Activated CD4-positive, alpha-beta T cell treated with anti-CD3 and anti-CD28 coated beads, Interleukin-2, amount 50 U/mL, for 16 hours (primary cell): ENCODE data around the gene CLDN7.
A peak's percentile ranks its signal among the peaks of the same experiment; 100 is the strongest.

Experiments
- DNase-seq: peaks from one replicate; pipeline ENCODE4 v3.0.0-alpha.2; 2020

CLDN7 gene

DNA sequence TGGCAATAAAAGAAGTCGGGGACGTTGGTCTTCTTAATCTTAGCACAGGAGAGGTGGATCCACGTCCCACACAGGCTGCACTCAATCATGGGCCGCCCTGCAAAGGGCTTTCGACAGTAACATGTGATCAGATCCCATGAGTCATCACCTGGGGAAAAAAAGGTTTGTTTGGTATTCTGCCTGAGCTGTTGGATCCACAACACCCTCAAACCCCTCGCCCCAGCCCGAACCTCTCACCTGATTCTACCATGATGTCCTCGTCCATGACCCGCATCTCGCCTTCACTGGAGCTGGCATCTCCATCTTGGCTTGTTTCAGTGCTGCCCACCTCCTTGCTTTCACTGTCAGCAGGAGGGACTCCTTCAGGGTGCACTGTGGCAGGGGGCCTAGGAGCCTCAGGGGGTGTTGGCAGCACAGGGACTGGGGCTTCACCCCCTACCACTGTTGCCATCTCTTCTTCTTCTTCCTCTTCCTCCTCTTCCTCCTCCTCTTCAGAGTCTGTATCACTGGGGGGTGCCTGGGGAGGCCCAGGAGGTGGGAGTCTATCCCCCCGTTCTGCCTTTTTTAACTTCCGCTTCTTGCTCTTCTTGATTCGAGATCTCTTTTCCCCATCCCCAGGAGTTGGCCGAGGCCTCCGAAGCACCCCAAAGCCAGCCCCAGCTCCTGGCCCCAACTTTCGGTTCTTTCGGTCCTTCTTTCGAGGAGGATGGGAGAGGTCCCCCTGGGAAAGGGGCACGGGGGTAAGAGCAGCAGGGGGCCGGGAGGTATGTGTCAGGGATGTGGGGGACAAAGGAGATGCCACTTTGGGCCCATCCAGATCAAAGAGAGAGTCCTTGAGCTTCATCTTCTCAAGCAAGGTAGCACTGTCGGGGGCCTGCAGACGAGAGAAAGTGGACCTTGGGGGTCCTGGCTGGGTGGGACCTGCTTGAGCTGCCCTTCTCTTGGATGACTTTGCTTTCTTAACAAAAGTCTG is 26.3 kb downstream of the CLDN7 start:
- DNase-seq: no peak

DNA sequence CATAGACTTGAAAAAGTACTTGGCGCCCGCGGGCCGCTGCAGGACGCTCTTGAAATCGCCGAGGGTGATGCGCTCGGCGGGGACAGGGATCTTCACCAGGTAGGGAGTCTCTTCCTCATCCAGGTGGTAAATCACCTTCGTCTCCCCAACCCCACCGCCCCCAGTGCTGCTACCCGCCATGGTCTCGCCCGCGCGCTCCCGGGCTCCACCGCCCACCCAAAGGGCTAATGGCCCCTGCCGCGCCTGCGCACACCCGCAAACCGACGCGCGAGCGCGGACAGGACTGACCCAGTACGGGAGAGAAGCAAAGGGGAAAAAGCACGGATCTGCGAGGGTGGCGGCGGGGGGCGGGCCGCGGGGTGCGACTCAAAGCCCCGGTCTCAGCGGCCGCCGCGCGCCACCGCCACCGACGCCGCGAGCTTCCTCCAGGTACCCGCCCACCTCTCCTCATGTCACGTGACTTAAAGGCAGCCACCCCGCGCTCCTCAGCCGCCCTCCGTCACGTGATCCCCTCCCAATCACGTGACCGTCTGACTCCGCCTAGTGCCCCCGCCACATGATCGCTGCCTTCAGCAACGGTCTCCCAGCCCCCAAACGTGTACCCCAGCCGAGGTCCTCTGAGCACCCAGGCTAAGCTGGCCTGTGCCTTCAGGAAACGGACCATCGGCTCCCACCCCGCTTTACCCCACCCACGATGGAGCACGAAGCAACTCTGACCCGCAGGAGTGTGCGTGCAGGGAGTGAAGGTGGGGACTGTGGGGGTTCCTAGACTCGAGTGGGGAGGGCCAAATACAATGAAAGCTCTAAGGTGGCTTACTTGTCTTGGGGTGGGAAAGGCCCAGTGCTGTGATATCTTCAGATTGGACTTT is 28.0 kb downstream of the CLDN7 start, which contains the start of gene DVL2:
DVL2 (minus strand) TSS at position 435 of the 869 bp plus-strand sequence; CDS start at position 180, 255 bp downstream.
- DNase-seq: peak; percentile 96

DNA sequence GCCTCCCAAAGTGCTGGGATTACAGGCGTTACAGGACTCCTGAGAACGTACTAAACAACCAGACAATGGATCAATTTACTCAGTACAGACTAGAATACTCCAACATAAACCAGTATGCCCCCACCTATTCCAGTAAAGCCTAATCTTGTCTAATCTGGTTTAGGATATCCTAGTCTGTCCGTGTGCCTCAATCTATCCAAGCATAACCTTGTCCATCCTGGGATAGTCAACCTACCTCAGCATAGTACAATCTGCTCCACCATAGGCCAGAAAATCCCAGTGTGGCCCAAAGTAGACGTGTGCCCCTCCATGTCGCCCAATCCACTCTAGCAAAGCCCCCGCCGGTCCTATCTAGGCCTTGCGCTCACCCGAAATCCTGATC is 28.6 kb downstream of the CLDN7 start:
- no peak for DNase-seq

DNA sequence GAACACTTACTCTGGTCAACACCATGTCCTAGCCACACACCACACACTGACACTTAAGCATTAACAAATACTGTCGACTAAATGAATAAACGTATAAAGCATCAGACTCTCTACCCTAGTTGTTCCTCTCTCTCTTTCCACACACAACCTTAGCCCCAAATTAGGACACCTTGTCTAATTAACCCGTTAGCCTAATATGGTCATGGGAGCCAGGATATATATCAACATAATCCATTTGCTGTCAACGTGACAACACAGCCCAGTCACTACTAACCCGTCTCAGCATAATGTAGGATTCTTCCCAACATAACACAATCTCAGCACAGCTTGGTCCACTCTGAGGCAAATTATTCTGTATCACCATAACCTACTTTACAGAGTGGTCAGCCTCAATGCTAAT is 30.2 kb downstream of the CLDN7 start:
- DNase-seq: no peak

DNA sequence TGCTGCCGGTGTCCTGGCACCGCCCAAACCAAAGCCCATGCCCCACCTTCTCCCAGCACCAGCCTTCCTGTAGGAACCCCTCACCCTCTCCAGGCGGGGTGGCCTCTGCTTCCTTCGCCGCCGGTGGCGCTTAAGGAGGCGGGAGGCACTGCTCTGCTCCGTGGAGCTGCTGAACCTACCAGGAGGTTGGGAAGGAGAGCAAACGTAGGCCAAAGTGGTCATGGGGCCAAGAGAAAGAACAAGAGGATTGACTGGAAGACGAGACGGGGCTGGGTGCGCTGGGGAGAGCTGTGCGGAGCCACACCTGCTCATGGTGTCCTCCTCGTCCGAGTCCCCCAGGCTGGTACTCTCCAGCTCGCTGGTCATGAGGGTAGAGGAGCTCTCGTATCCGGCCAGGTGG is 32.8 kb downstream of the CLDN7 start:
- DNase-seq: no peak

DNA sequence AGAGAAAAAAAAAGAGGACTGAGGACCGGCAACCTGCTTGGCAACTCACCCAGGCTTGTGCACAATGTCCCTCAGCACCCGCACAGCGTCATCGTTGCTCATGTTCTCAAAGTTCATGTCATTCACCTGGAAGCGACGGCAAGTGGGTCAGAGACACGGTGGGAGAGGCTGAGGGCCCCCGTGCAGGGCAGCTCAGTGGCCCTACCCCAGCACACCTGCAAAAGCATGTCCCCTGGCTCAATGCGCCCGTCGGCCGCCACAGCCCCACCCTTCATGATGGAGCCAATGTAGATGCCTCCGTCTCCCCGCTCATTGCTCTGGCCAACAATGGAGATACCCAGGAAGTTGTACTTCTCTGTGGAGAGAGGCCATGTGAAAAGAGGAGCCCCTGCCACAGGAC is 33.4 kb downstream of the CLDN7 start:
- no peak for DNase-seq

DNA sequence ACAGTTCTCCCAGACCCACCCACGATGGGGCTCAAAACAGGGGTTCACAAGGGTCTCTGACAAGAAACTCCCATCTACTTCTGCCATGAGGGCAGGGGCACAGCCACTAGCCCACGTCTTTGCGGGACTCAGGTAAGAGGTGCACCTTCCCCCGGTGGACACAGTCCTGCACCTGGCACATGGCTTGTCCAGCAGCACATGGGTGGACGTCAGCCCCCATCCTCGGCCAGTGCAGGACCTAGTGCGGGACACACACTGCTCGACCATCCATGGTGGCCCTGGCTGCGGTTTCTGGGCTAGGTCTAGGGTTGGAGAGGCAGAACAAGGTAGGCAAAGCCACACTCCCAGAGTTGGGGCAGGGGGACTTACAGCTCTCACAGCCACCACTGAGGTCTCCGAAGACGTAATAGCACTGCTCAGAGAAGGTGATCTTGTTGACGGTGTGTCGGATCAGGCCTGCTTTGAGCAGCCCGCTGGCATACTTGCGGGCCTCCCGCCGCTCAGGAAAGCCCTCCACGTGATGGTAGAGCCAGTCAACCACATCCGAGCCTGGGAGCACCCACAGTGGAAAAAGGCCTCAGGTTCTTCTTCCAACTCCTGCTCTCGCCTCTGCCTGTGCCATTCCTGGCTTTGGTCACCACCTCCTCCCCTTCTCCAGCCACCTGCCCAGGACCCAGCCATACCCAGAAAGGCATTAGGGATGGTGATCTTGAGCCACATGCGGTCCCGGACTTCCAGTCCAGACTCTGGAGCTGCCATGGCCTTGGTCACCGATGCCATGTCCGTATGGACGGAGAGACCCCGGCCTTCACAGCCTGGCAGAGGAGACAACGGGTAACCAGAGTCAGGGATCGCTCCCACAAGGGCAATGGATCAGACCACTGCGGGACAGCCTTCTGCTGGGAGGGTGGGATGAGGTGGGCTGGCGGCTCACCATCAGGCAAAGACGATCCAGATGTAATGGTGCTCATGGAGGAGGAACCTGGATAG is 35.3 kb downstream of the CLDN7 start:
- DNase-seq: no peak

DNA sequence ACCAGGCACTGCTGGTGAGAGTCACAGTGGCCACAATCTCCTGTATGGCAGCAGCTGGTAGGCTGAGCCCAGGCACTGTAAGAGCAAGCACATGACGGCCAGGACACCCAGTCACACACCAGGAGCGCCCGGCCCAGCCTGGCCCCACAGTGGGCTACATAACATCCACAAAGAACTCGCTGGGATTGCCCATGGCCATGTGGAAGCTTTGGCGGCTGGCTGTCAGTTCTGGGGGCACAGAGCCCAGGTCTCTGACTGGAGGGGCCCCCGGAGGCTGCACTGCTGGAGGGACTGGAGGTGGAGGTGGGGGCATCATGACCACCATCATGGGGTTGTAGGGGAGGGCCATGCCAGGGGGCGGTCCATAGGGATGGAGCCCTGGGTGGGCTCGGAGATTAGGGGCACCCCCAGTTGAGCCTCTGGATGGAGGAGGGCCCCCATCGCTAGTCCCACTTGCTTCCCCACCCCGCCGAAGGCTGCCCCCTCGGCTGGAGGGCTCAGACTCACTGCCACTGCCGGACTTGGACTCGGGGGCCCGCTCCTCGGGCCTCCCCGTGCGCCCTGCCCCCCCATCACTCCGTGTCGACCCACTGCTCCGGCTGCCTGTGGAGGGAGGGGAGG is 36.5 kb downstream of the CLDN7 start:
- no peak for DNase-seq

DNA sequence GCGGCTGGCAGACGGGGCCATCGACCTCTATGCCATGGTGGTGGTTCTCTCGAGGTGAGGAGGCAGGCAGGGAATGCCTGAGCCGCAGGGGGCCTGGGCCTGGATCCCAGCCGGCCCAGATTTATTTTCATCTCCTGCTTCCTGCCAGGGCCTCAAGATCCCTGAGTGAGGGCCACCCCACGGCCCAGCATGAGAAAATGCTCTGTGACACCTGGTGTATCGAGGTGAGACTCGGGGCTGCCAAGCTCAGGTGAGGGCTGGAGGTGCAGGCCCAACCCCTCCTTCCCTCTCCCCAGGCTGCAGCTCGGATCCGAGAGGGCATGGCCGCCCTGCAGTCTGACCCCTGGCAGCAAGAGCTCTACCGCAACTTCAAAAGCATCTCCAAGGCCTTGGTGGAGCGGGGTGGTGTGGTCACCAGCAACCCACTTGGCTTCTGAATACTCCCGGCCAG is 37.6 kb downstream of the CLDN7 start:
- no peak for DNase-seq

DNA sequence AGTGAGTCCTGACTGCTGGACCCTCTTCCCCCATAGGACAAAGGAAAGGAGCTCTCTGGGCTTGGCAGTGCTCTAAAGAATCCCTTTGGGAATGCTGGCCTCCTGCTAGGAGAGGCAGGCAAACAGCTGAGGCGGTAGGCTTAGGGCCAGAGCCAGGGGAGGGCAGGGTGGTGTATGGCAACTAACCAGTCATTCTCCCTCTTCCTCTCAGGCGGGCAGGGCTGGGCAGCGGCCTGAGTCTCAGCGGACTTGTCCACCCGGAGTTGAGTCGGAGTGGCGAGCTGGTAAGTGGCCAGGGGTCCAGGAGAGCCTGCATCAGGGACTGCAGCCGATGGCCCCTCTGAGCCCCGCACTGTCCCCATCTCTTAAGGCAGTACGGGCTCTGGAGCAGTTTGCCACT is 38.2 kb downstream of the CLDN7 start:
- DNase-seq: no peak

DNA sequence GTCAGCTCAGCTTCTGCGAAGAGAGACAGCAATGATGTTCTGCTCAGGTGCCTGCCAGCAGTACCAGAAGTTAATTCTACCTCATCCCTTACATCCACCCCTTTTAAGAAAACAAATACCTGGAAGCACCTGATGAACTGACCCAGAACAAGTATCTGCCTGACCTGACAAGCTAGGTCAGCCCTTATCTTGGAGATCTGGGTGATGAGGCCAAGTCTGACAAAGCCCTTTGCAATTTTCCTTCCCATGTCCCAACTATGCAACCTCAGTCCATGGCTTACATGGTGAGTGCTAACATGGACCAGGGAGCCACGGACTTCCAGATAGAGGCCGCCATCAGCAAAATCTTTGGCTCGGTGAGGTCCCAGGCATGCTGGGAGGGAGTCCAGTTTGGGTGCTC is 38.9 kb downstream of the CLDN7 start:
- DNase-seq: no peak

DNA sequence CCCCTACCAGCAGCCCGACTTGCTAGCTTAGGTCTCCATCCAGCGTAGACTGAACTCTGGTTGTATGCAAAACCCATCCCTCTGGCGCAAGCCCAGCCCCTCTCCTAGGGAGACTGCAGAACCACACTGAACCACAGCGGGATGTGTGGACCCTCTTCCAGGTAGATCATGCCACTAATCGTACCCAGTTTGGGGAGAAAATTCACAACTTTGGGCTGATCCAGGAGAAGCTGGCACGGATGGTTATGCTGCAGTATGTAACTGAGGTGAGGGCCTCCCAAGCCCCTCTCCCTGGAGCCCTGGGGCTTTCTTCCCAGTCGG is 39.3 kb downstream of the CLDN7 start:
- DNase-seq: no peak

DNA sequence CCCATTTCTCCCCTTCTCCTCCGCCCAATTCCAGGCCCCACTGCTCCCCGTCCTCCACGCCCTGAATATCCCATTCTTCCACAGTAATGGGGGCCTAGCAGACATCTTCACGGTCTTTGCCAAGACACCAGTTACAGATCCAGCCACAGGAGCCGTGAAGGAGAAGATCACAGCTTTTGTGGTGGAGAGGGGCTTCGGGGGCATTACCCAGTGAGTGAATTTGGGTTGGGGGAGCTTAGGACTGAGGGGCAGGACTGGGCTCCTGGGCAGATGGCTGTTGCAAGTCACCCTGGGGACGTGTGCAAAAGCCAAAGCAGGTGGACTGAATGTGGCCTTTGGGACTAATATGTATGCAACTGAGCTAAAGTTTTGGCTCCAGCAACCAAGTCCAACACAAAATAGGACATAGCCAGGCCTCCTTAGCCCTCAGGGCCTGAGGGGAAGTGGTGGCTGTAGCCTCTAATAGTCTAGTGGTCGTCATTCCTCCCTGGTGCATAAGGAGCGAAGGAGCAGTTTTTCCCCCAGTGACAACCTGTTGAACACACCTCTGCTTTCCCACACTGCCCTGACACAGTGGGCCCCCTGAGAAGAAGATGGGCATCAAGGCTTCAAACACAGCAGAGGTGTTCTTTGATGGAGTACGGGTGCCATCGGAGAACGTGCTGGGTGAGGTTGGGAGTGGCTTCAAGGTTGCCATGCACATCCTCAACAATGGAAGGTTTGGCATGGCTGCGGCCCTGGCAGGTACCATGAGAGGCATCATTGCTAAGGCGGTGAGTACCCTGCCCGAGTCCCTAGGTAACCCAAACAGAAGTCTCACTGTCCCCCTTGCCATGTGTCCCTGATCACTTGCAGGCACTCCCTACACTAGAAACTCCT is 39.9 kb downstream of the CLDN7 start:
- no peak for DNase-seq

DNA sequence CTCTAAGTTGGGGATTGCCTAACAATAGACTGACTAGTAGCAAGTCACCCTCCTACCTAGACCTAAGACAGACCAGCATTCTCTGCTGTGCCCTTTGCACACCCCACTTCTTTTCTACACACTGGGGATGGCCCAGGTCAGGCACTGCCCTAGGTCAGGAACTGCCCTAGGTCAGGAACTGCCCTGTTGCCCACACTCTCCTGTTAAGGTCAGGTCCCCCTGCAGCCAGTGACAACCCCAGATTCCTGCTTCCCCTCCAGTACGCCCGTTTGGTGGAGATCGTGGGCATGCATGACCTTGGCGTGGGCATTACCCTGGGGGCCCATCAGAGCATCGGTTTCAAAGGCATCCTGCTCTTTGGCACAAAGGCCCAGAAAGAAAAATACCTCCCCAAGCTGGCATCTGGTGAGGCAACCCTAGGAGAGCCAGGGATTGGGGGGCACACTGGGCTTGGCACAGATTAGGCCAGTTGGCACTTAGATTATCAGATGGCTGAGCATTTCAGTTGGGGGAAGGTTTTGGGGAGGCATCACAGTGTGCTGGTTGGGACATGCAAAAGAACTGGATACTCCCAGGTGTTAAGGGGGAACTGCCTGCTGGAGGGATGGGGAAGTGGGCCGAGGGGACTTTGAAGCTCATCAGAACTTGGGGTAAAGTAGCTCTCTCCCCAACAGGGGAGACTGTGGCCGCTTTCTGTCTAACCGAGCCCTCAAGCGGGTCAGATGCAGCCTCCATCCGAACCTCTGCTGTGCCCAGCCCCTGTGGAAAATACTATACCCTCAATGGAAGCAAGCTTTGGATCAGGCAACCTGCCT is 40.8 kb downstream of the CLDN7 start:
- DNase-seq: no peak

DNA sequence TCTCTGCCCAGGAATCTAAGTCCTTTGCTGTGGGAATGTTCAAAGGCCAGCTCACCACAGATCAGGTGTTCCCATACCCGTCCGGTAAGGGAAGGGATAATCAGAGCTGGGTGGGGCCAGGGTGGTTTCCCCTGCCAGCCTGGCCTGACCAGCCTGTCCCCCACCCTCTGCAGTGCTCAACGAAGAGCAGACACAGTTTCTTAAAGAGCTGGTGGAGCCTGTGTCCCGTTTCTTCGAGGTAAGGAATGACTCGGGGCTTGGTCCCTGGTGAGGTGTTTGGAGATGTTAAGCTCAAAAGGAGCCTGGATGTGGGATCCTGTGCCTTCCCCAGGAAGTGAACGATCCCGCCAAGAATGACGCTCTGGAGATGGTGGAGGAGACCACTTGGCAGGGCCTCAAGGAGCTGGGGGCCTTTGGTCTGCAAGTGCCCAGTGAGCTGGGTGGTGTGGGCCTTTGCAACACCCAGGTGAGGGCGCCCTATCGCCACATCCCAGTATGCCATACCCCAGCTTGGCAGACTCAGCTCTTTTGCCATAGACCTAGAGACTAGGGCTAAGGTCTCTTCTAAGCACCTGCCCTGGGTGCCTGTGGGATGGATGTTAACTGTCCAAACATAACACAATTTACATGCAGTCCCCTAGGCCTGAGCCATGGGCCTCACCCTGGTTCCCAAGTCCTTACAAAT is 41.5 kb downstream of the CLDN7 start:
- DNase-seq: peak; percentile 74

DNA sequence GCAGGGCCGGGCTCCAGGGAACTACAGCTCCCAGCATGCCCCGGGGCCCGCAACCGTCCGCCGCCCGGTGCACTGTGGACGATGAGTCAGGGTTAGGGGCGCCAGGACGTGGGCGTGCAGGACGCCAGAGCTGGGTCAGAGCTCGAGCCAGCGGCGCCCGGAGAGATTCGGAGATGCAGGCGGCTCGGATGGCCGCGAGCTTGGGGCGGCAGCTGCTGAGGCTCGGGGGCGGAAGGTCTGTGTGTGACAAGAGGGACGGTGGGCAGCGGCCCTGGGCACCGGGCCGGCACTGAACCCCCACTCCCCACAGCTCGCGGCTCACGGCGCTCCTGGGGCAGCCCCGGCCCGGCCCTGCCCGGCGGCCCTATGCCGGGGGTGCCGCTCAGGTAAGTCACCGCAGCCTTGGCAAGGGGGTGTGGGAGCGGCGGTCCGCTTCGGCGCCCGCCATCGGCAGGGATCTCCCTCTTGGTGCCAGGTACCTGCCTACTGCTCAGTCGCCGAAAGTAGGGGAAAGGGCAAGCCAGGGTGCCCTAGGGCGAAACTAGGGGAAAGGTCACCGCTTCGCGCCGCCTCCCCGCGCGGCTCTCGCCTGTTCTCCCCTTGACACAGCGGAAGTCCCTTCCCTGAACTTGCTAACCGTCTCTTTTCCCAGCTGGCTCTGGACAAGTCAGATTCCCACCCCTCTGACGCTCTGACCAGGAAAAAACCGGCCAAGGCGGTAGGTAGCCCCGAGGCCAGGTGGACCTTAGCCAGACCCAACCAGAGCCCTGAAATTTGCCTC is 42.3 kb downstream of the CLDN7 start, which contains the start of the genes ACADVL and DLG4:
ACADVL (plus strand) TSS at position 127 of the 781 bp plus-strand sequence; CDS start at position 174, 47 bp downstream.
DLG4 (minus strand) TSS at position 25 of the 781 bp plus-strand sequence.
- peak; percentile 84 for DNase-seq

DNA sequence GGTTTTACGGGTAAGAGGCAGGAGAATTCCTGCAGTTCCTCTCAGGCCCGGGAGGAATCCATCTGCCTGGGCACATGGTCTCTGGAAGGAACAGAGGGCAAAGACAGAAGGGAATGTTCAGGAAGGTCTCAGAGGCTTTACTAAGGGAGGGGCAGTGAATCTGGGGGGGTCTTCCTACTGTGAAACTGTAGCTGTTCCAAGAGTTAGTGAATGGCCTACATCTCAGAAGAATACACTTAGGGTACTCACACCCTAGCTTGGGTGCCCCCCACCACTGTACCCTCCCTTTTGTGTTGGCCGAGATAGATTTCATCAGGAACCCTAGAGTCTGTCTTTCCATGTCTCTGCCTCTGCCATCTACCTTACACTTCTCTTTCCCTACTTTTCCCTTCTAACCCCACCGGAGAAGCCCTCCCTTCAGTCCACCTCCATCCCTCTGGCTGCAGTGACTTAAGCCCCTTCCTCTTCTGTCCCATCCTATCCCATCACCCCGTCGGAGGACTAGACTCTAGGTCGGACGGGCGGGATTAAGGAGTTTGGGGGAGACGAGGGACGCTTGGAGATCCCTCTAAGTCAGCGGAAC is 43.0 kb downstream of the CLDN7 start:
- DNase-seq: no peak

DNA sequence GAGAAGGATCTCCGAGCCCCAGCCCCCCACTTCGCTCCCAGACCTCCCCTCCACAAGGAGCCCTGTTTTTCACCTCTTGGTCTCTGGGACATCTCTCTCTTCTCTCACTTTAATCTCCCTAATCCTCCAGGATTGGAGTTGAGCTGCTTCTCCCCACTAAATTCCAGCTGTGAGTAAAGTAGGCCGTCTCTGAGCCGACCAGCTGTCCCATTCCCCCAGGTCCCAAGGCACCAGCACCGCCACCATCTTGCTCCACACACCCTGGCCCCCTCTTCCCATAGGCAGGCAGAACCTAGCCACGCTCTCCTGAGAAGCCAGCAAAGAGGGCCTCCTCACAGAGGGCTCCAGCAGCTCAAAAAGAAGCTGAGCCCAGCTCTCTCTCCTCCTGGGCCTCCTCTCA is 43.5 kb downstream of the CLDN7 start:
- no peak for DNase-seq
